GM19395 (cell line): ENCODE data around the gene MRPL47.

ENCODE experiments used
- ATAC-seq: cut with Tn5 transposase; IDR thresholded peaks from one replicate; pipeline ENCODE4 v1.9.1; 2021; ENCODE audit warnings: mild to moderate bottlenecking, moderate library complexity; ENCODE audit not compliant: unreplicated experiment

Gene MRPL47

GRCh38 chr3:179599531-179599930 is 4.9 kb downstream of the MRPL47 start:
- ATAC-seq: no peak

- ATAC-seq: no peak
Observed at GRCh38 chr3:179591313-179591712, 13.1 kb downstream of the MRPL47 start.

DNA sequence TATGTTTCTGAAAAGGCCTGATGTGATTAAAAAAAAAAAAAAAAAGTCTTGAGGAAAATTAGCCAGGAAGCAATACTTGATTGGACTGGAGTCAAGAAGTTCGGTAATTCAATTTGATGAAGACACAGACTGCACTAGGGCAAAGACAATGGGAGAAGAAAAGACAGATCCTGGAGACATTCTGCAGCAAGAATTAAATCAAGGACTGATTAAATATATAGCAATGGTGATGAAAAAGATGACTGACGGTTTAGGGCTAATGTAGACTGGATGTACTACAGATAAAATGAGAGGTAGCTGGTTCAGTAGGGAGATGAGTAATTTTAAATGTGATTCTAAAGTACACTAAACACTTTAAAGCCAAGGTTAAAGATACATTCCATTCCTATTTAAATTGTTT is 13.8 kb downstream of the MRPL47 start:
- no peak for ATAC-seq

DNA sequence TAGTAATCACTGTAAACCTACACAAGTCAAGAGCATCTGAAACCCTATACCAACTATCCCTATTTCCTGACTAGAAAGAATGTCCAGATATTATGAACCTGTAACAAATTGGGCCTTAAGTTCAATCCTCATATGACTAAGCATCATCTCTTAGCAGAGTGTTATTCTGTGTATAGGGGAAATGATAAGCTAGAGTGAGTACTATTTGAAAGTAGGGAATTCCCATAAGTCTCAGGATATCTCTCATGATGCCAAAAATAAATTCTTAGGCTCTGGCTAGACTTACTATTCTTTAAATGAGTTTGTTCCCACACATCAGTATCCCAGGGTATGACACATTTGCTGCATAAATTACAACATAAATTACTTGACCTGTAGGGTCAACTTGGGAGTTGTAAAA is 15.3 kb downstream of the MRPL47 start:
- no peak for ATAC-seq

DNA sequence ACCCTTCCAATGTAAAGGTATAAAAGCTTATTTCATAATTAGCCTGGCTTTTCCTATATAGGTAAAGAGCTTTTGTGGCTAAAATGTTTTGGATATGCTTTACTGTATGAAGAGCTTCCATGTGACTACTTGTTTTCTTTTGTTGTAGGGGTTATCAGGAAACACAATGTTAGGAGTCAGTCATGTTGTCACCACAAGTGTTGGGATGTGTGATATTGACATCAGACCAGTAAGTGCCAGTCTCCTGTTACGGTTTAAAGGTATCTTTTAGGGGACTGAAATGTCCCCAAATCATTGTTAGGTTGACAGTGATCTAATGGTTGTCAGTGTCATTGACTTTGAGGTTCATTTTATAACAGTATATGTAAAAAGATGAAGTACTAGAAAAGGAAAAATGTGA is 23.4 kb downstream of the MRPL47 start:
- no peak for ATAC-seq

DNA sequence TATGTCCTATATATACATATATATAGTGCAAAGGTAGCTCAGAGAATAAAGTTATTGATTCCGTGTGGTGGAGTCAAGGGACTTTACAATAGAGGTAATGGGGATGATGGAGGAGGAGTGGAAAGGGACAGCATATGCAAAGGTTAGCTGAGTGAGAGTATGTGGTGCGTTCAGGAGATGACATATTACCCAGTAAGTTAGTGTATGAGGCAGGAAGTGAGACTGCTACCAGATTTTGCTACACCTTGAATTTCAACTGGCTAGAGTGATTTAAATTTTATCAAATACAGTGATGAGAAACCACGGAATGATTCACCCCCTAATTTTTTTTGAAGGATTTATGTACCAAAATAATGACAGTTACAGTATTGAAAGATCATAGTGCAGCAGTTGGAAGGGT is 38.9 kb downstream of the MRPL47 start:
- peak; percentile 16 for ATAC-seq

- peak; percentile 61 for ATAC-seq
Observed at GRCh38 chr3:179563271-179563783, 41.1 kb downstream of the MRPL47 start.

- ATAC-seq: peak; percentile 94
Observed at GRCh38 chr3:179562591-179563270, 41.7 kb downstream of the MRPL47 start, which contains the start of gene ACTL6A. ACTL6A (plus strand) TSS chr3:179562926; CDS start chr3:179563093, 167 bp downstream.

GRCh38 chr3:179560791-179561190 is 43.6 kb downstream of the MRPL47 start:
- no peak for ATAC-seq

DNA sequence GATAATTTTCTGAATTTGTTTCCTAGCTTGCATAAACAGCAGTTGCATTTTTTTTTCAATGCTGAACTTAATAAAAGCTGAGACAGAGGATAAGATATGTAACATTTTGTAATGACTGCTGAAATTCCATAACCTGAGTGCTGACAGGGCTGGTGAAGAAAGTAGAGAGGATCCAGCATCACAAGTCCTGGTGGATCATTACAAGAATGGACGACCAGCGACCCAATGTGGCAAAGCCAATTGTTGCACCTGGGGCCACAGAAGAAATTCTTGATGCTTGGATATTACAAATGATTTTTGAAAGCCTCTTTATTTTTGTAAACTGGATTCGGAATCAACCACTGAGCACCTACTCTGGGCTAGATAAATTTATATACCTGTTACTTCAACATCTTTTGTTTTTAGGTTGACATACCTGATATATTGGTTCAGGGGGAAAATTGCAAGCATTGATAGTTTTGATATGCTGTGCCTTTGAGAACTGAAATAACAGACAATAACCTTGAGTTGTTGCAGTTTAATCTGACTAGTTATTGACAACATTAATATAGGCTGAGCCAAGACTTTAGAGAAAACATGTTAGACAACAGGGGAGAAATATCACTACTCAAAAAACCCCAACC is 45.6 kb downstream of the MRPL47 start:
- ATAC-seq: no peak

DNA sequence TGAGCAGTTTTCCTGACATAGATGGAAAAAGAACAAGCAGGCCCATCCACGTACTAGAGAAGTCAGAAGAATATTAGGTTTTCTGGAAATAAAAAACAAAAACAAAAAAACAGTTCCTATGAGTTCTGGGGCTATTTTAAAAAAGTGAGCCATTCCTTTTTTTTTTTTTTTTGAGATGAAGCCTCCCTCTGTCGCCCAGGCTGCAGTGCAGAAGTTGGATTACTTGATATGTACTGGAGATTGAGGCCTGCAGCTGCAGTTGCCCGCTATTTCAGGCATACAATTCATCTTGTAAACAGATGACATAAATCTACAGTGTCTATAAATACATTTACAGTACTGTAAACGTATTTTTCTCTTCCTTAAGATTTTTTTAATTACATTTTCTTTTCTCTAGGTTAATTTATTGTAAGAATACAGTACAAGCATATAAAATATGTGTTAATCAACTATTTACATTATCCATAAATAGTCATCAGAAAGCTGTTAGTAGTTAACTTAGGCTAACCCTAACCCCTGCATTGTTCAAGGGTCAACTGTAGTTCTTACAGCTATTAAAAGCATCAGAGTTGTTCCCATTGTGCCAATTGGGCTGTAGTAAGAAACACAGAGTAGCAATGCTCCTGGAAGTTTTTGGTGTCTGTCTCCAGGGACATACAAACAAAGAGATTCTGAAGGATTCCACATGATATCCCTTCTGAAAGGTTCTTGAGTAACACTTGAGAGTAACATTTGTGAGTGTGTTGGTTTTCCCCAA is 52.9 kb downstream of the MRPL47 start:
- ATAC-seq: no peak

GRCh38 chr3:179546814-179547241 is 57.6 kb downstream of the MRPL47 start:
- no peak for ATAC-seq

DNA sequence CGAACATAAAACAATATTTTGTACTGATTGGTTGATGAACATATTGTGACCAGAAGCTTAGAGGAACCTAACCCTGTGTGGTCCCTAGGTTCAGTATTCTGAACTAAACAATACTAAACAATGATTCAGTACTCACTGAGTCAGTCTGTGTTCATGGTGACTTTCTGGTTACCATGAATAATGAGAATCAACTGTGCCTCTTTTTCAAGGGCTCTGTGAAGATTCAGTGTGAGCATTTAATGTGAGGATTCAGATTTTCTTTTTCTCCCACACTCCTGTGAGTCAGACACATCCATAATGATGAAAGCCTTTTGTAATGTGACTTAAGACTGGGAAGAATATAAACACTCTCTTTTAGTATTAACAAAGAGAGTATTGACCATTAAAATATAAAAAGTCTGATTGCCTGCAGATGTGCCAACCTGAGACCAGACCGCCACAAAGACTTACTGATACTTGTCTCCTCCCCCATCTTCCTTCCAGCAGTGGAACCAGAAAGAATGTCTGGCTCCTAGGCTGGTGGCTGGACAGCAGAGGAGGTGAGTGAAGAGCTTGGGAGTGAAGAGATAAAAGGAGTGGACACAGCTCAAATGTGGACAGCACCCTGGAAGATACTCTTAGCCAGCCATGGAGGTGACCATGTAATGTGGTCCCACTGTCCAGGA is 59.3 kb downstream of the MRPL47 start:
- no peak for ATAC-seq

DNA sequence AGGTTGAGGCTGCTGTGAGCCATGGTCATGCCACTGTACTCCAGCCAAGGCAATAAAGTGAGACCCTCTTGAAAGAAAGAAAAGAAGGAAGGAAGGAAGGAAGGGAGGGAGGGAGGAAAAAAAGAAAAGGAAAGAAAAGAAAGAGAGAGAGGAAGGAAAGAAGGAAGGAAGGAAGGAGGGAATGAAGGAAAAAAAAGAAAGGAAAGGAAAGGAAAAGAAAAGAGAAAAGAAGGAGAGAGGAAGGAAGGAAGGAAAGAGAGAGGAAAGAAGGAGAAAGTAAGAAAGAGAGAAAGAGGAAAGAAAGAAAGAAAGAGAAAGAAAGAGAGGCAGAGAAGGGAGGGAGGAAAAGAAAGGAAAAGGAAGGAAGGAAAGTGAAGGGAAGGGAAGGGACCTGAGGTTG is 62.1 kb downstream of the MRPL47 start:
- ATAC-seq: no peak

DNA sequence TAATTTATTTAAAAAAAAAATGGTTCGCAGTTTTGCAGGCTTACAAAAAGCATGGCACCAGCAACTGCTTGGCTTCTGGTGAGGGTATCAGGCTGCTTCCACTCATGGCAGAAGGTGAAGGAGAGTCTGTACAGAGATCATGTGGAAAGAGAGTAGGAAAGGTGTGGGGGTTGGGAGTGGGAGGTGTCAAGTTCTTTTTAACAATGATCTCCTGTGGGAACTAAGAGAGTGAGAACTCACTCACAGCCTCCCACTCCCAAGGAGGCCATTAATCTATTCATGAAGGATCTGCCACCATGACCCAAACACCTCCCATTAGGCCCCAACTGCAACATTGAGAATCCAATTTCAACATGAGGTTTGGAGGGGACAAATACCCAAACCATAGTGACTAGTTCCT is 62.8 kb downstream of the MRPL47 start:
- no peak for ATAC-seq

GRCh38 chr3:179541094-179541493 is 63.3 kb downstream of the MRPL47 start:
- ATAC-seq: no peak
